Hematopoietic multipotent progenitor cell treated with erythropoietin and hydrocortisone succinate and interleukin-3 and kit ligand, for 17 days (in vitro differentiated cells): Measurements from ENCODE around the gene NINL.

Experiments
- DNase-seq: peaks from one replicate; pipeline ENCODE4 v3.0.0-alpha.2; 2015; ENCODE audit warnings: low spot score

Gene NINL

DNA sequence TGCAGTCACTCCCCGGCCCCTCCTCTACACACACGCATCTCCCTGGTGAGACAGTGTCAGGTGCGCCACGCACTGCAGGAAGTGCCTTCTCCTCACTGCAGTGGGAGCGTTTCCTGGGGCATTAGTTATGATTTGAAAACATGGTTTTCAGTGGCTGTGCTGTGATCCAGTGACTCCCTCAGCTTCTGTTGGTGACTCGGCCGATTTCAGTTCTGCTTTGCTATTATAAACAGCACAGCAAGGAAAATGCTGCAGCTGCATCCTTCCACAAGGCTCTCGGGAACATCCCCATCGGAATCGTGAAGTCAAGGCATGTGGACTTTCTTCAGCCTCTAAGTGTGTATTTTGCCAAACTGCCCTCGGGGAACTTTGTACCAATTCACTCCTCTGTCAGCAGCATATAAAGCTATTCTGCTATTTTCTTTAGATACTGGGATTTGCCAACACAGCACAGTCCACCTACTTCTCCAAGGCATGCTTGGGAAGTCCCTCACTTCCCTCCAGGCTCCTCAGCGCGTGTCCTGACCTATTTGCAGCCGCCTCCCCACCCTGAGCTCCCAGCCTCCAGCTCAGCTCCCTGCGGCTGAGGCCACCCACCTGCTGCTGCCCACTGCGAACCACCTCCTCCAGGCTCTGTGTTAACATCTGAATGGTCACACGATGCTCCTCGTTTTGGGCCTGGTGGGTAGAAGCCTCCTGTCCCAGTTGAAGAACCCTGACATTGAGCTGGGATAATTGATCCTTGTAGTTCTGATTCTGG, 123.4 kb downstream of the NINL start:
- no peak for DNase-seq

DNA sequence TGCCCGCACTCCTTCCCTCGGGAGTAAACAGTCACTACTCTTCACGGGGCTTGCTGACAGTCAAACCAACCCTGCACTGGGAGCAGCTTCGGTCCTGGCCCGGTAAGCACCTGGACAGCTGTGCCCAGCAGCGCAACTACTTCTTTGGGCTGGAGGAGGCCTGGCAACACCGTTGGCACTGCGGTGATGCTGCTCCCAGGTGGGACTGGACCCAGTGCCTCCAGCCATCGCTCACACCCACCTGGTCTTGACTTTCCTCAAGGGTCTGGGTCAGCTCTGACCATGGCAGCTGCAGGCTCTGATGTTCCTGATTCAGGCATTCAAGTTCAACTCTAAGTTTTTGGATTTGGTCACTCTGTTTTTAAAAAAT, 124.1 kb downstream of the NINL start:
- DNase-seq = no peak

DNA sequence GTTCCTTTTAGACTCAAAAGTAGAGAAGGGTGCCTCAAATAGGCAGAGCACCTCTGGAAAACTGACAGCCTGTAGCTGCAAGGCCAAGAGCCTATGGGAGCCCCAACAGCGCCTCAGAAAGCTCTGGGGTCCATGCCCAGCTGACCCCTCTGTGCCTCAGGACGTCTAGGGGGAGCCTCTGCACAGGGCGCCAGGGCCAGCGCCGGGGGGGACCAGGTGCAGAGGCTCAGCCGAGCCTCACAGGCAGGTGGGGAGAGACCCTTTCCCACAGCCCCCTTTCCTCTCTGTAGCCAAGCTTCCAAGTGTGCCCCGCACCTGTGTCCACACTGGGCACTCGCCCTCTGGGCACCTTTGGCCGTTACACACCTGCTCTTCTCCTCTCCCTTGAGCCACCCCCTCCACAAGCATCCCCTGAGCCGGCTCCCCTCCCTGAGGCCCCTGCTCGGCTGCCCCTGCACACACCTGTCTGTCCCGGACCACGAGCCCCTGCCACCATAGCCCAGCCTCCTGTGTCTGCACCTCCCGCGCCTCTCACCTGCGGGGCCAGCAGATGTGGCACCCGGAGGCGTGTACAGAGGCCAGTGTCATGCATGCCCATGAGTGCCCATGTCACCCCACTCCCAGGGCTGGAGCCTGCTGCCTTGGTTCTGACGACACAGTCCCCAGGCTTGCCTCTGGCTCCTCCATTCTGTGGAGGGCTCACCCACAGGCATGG, 124.6 kb downstream of the NINL start:
- no peak for DNase-seq

DNA sequence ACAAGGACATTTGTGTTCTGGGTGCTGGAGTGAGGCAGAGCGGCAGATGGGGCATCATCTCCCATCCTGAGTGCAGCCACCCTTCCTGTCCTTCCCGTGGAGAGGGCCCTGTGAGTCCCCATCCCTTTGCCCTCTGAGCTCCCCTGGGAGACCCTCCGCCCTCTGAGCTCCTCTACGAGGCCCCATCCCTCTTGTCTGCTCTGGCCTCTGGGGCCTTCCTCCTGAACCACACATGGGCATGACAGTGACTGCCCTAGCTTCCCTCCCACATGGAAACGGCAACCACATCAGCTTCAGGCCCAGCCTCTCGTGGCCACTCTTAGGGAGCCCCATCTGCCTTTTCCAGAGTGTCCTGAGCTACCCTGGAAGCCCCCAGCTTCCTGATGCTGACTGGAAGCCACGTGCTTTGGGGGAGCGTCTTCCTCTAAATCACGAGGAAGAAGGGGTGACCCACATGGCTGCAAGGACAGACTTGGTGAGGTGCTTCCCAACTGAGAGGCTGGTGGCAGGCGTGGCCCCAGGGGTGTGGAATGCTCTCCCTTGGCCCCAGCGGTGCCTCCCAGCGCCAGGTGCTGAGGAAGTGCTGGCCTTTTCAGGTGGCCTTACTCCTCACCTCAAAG, 125.3 kb downstream of the NINL start:
- no peak for DNase-seq

DNA sequence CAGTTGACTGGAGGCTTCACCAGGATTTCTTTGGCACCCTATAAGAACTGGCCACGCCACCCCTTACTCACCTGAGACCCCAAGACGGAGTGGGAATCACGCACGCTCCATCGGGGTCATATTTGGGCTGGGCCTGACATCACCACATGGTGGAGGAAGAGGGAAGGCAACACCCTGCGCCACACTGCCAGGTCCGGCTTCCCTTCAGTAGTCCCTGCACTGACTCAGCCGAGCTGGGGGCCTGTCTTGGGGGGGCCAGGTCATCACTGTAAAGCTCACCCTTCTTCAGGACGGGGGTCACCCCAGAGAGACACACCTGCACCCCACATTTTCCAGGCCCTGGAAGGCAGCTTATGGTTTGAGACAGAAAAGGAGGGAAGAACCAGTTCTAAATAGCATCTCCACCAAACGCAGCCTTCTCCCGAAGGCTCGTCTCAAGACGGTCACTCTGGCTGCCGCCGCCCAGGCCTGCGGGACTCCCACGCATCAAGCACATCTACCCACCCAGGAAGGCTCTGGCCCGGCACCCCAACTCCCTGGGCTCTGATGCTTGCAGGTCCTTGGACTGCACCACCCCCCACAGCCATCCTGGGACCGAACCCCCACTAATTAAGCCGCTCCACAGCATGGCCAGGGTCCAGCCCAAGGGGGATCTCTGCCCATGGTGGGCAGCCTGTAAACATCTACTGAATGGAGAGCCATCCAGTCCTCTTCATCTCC, 126.1 kb downstream of the NINL start:
- no peak for DNase-seq

DNA sequence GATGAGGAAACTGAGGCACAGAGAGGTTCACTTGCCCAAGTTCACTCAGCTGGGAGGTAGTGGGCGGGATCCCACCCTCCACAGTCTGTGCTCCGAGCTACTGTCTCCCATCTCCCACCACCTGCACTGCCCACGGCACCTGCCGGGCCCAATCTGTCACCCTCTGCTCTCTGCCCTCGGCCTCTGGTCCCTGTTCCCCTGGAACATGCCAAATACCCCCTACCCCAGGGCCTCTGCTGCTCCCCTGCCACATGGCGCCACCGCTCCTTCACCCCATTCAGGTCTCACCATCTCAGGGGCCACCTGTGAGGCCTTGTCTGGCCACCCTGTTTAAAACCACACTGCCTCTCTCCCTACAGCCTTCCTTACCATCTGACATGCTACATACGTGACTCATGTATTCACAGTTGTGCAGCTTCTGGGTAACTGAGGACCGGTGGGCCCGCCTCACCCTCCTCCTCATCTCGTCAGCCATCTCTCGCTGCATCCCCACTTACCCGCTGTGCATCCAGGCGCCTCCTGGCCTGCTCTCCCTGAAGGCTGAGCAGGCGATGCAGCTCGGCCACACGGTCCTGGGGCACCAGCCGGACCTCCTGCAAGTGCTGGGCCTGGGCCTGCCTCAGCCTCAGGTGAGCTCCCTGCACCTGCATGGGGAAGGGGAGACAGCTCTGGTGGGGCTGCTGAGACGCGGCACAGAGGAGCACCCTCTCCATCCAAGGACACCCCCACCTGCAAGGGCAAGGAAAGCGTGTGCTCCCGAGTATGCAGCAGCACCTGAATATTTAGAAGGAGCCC, 127.2 kb downstream of the NINL start:
- DNase-seq = no peak

DNA sequence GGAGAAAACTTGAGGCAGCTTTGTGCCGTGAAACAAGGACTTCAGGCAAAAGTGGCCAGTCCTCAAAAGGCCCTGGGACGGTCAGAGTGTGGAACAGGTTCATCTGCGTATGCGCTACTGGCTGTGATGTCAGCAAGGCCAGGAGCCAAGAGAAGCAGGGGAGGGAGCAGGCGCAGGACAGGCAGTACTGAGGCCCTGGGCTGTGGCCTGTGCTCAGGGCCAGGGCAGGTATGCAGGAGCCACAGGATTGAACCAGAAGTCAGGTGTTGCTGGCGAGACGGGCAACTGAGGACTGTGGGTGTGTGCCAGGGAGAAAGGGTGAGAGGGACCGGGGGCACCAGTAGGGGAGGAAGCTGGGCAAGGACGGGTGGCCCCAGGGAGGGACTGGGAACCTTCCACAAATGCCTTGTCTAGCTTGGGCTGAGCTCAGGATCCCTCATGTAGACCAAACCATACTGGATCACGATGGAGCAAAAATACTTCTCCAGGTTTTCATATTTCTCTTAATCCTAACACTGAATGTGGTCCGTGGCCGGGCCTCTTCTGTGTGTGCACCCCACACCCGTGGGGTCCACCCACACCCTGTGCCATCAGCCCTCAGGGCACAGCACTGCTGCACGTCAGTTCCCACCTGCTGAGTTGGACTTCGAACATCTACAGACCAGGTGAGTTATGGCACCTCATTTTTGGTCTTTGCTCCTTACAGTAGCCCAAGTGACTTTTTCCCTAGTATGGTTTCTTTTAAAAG, 131.0 kb downstream of the NINL start:
- DNase-seq = no peak

DNA sequence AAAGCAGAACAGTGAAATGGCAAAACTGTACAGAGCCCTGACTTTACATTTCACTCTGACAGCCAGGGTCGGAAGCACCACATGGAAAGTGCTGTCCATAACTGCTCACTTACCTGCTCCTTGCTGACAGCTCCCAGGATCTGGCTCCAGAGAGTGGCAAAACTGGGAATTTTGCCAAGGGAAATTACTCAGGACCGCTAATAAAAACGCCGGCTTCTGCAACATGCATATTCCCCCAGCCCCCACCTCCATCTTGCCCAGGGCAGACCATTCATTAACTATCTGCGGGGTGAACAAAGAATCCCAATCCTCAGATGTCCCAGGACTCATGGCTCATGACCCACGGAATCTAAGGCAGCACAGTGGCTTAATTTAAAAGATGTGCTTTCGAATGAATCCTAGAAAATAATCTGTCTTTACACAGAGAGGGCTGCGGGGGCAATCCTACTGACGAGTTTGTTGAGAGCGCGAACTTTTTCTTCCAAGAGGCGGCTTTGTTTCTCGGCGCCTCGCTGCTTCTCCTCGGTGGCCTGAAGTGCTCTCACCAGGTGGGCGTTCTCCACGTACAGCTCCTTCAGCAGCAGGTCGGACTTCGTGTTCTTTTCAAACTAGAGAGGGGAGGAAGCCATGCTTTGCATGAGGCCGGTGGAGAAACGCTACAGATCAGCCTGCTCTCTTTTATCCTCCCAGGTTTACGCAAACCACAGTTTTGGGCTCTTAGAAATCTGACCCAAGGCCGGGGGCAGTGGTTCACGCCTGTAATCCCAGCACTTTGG, 132.1 kb downstream of the NINL start:
- no peak for DNase-seq

DNA sequence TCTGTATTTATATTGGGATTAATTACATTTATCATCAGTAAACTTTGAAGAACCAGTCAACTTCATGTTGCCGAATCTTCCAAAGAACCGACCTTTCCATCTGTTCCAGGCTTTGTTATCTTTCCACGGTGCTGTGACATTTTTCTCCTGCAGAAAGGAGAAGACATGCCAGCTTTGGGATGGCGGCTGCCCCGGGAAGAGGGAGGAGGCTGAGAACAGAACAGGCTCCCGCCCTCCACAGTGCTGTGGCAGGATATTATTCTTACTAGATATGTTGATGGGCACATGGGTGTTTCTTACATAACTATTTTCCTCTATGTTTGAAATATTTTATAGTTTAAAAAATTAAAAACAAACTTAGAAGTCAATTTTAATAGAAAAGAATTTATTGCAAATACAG, 133.0 kb downstream of the NINL start:
- DNase-seq = no peak

DNA sequence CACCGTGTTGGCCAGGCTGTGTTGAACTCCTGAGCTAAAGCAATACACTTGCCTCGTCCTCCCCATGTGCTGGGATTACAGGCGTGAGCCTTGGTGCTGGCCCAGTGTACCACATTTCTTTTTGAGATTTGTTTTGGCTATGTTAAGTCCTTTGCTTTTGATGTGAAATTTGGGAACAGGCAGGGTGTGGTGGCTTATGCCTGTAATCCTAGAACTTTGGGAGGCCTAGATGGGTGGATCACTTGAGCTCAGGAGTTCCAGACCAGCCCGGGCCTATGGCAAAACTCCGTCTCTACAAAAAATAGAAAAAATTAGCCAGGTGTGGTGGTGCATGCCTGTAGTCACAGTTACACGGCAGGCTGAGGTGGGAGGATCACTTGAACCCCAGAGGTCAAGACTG, 137.7 kb downstream of the NINL start:
- DNase-seq = no peak

DNA sequence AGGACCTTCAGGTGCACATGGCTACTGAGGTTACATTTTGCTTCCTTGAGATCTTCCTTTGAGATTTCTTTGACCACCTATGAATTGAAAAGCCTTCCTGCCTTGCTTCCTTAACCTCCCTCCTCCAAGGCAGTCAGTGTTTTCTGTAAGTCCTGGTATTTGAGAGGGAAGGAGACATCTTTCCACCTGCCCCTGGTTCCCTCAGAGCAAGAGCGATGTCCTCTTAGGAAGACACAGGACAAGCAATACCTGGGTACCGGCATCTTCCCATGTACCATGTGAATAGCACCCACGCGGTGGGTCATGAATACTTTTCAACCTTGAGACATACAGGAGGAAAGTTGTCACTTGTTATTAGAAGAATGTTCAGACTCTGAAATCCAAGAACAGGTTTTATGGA, 140.8 kb downstream of the NINL start:
- DNase-seq = no peak

DNA sequence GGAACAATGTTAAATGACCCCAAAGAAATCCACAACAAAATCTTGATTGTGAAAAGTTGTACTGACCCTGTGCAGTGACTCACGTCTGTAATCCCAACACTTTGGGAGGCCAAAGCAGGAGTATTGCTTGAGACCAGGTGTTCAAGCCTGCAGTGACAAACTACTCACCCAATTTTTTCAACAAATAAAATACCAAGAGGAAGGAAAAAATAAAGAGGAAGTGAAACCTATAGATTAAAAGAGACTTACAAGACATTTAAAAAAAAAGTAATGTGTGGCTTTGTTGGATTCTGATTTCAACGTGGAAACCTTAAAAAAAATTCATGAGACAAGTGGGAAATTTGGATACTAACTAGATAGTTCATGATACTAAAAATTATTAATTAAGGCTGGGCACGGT, 146.0 kb downstream of the NINL start:
- DNase-seq = no peak

DNA sequence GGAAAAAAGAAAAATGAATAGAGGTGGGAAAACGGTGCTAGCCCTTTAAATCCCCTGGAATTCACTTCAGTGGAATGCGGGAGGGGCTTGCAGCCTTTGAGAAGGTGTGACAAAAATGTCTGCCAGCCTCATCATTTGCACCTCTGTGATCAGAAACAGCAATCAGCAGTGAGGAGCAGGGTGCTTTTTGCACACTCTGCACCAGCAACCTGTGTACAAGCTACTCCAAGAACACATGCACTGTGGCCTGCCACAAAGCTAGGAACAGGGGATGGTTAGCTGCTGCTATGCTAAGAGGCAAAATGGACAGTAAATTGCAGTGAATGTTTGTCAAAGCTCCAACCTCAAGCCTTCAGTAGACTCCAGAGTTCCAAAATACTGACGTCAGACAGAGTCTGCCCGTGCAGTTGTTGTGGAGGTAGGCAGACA, 148.2 kb downstream of the NINL start:
- no peak for DNase-seq

DNA sequence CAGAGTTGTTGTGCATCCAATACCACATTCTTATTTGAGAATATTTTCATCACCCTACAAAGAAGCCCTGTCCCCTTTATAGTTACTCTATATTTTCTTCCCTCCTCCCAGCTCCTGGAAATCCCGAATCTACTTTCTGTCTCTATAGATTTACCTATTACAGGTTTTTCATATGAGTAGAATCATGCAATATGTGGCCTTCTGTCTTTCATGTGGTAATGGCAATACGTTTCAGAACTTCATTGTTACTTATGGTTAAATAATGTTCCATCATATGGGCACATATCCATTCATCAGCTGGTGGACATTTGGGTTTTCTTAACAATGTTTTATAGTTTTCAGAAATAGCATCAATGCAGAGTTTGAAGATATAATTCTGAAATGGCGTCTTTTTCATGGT, 160.8 kb downstream of the NINL start:
- no peak for DNase-seq

DNA sequence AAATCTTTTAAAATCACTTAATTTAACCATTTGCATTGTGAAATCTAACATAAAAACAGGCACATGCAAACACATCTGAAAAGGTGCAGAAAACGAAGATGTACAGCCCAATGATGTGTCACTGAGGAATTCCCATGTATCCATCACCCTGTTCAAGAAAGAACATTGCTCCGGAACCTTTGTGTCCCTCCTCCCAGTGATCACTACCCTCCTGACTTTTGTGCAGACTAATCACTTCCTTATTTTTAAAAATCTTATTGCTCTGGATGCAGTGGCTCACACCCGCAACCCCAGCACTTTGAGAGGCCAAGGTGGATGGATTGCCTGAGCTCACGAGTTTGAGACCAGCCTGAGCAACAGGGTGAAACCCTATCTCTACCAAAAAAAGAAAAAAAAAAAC, 163.3 kb downstream of the NINL start:
- no peak for DNase-seq

DNA sequence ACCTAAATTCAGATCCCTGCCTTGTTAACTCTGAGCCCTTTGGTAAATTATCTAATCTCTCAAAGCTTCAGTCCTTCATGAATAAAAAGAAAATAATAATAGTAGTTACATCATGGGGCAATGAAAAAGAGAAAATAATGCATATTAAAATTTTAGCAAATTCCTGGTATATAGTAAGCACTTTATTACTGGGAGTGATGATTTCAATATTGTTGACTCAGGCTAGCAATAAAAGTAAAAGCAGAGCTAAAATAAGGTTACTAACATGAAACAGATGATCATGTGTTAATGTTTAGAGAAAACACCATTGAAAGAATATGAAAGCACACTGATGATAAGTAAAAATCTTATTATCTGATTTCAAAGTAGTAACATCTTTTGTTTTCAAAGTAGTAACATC, 164.2 kb downstream of the NINL start:
- no peak for DNase-seq

DNA sequence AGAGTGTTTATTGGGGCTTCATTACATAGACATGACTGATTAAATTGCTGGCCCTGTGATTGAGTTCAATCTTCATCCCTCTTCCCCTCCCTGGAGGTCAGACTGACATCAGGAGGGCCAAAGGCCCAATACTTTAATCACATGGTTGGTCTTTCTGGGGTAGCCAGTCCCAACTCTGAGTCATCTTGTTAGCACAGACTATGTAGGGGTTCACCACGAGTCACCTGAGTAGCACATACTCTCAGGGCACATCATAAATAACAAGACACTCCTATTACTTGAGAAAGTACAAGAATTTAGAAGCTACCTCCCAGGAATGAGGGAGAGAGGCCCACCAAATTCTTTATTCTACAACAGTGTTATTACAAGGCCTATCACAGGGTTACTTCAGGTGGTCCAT, 166.6 kb downstream of the NINL start:
- DNase-seq = no peak

DNA sequence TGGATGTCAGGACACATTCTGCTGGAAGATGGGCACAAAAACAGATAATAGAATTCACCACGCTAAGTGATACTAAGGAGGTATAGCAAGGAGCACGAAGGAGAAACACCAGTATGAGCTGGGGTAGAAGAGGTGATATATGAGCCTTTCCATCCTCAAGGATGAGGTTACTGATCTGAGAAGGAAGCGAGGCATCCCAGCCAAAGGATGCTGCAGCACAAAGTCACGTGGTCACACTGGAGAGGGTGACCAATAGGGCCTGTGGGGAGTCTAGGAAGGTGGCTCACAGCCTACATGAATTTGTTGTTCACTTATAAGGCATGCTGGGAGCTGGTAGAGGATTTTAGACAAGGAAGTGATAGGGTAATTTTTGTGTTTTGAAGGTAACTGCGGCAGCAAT, 176.4 kb downstream of the NINL start:
- DNase-seq = no peak

DNA sequence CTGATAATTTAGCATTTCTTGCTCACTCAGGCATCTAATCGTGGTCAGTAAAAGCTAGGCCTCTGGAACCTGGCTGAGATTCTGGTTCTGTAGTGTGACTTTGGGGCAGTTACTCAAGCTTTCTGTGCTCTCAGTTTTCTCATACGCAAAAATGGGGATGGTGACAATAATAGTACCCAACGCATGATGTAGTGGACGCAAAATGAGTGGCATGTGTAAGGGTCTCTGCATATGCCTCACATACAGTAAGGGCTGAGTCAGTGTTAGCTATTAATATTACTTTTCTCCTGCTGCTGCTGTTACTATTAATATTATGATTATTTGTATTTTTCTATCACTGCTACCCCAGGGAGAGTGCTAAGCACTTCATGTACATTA, 177.2 kb downstream of the NINL start:
- no peak for DNase-seq
